Measurements from ENCODE around the gene INSIG1.

DNA sequence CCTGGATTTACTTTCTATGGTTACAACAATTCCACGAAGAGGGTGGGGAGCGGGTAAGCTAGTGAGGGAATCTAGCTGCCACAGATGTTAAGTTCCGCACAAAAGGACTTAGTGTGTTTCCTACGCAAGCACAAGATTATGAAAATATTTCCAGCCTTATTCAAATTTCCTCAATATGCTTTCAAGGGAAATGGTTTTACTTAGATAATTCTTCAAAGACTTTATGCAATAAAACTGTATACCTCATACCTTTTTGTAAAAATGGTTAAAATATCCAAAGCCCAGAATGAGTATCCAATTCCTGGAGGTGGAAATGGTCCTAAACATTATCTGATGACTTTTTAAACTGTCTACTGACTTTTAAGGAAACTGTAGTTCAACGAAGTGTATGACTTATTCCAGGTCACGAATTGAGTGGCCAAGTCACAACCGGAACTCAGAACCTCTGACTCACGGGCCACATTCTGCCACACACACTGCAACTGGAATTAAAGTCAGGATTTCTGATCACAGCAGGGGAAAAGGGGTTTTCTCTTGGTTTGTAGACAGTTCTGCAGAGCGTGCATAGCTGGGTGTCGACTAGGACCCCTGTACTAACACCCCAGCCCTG lies 20.2 kb upstream of the INSIG1 start:
- no peak for TF ChIP-seq EZH2 (IDR thresholded peaks at IDR 0.05; ENCODE audit: insufficient read depth, poor library complexity, severe bottlenecking)
- no peak for TF ChIP-seq EZH2phosphoT487 (IDR thresholded peaks at IDR 0.05; ENCODE audit: insufficient read depth, low read depth)
